ENCODE data around the gene ARHGEF10L.

GRCh38 chr1:17615157-17615556, 75.7 kb downstream of the ARHGEF10L start:
- no peak for TF ChIP-seq REST (IDR thresholded peaks at IDR 0.05; ENCODE audit: insufficient replicate concordance, low read depth)
- no peak for TF ChIP-seq CTCF (IDR thresholded peaks at IDR 0.05; ENCODE audit: insufficient read depth, low read length)
- no peak for TF ChIP-seq GABPA (IDR thresholded peaks at IDR 0.05; ENCODE audit: low read depth)
